GM23338 (cell line): Measurements from ENCODE around the gene NDC80.

Experiments used
- CTCF ChIP-seq, 2 experiments: fragments of 200-600 bp in 1 of 2; sonication (generic) in 1 of 2; conservative IDR thresholded peaks; 2 replicates each; pipeline versions ENCODE4 v1.5.1 to v1.6.1; 2016 to 2017; ENCODE audit warnings: antibody characterized with exemption in 2 of 2, low read depth in 2 of 2, mild to moderate bottlenecking in 2 of 2, moderate library complexity in 1 of 2
- EZH2 ChIP-seq: fragments of 200-600 bp; sonication (generic); IDR thresholded peaks from one replicate; pipeline ENCODE4 v1.8.0; 2017; ENCODE audit warnings: antibody characterized with exemption, mild to moderate bottlenecking, low read depth; ENCODE audit not compliant: unreplicated experiment

DNA sequence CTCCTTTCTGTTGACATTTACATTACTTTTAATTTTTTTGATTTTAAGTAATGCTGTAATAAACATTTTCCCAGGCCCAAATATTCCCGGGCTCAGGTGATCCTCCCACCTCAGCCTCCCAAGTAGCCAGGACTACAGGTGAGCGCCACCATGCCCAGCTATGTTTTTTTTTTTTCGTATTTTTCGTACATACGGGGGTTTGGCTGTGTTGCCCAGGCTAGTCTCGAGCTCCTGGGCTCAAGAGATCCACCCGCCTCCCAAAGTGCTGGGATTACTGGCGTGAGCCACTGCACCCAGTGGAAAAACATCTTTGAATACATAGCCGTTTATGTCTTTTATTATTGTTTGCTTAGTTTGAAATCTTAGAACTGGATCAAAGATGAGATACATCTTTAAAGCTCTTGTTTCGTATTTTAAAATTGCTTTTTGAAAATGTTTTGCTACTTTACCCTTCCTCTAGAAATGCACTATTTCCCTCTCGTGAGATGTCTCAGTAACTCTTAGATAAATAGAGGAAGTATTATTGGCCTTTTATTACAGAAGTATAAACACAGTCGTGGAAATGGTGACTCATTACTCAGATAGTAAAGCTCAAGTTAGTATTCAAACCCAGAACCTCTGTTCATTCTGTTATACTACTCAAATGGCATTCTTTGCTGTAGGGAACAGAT is 86.6 kb downstream of the NDC80 start:
- TF ChIP-seq EZH2 (no peak), CTCF (conservative IDR thresholded peaks at IDR 0.05; ENCODE audit: low read depth in 2 of 2) (no peak)
